GM23248 (cell line): ENCODE data around the gene HSFX1. TPM values are rescaled to one million over a fixed set of nuclear protein-coding genes. Genes with fewer than 3 reads are reported as not detected.
"Not testable (repeated sequence)": the region's sequence is repeated elsewhere in the genome, so short reads cannot be mapped to it uniquely, and the experiment has no call there.

Experiments
- DNase-seq: peaks from one replicate; pipeline ENCODE4 v3.0.0-alpha.2; 2015
- H2AFZ ChIP-seq: fragments of 200-600 bp; sonication (generic); 2 replicates; pipeline ENCODE4 v1.6.1; 2016; ENCODE audit warnings: antibody characterized with exemption
- H3F3A ChIP-seq: fragments of 200-600 bp; sonication (generic); 2 replicates; pipeline ENCODE4 v1.6.1; 2016; ENCODE audit warnings: mild to moderate bottlenecking, antibody characterized with exemption, mixed run types; ENCODE audit not compliant: insufficient read depth
- H3K27ac ChIP-seq: fragments of 200-600 bp; sonication (generic); 2 replicates; pipeline ENCODE4 v1.5.1; 2016; ENCODE audit warnings: mild to moderate bottlenecking
- H3K27me3 ChIP-seq: fragments of 200-600 bp; sonication (generic); replicated peaks from 2 replicates; pipeline ENCODE4 v1.6.1; 2016; ENCODE audit warnings: mild to moderate bottlenecking; ENCODE audit not compliant: insufficient read depth
- H3K36me3 ChIP-seq: fragments of 200-600 bp; sonication (generic); 2 replicates; pipeline ENCODE4 v1.6.1; 2016; ENCODE audit warnings: low read depth, mild to moderate bottlenecking
- H3K4me1 ChIP-seq: fragments of 200-600 bp; sonication (generic); 2 replicates; pipeline ENCODE4 v1.6.1; 2016; ENCODE audit warnings: mild to moderate bottlenecking; ENCODE audit not compliant: insufficient read depth
- H3K4me2 ChIP-seq: fragments of 200-600 bp; sonication (generic); one replicate; pipeline ENCODE4 v1.6.1; 2016; ENCODE audit warnings: mild to moderate bottlenecking; ENCODE audit not compliant: unreplicated experiment
- H3K4me3 ChIP-seq: fragments of 200-600 bp; sonication (generic); 2 replicates; pipeline ENCODE4 v1.5.1; 2016; ENCODE audit warnings: mild to moderate bottlenecking
- H3K79me2 ChIP-seq: fragments of 200-600 bp; sonication (generic); 2 replicates; pipeline ENCODE4 v1.6.1; 2016; ENCODE audit warnings: mild to moderate bottlenecking; ENCODE audit not compliant: insufficient read depth
- H3K9ac ChIP-seq: fragments of 200-600 bp; sonication (generic); 2 replicates; pipeline ENCODE4 v1.6.1; 2016; ENCODE audit warnings: mild to moderate bottlenecking
- H3K9me2 ChIP-seq: fragments of 200-600 bp; sonication (generic); 2 replicates; pipeline ENCODE4 v1.6.1; 2016; ENCODE audit warnings: mixed run types, mild to moderate bottlenecking, moderate library complexity; ENCODE audit not compliant: insufficient read depth
- H3K9me3 ChIP-seq: fragments of 200-600 bp; sonication (generic); one replicate; pipeline ENCODE4 v1.6.1; 2017; ENCODE audit warnings: low read depth
- H4K20me1 ChIP-seq: fragments of 200-600 bp; sonication (generic); 2 replicates; pipeline ENCODE4 v1.6.0; 2016; ENCODE audit not compliant: insufficient read depth
- EZH2 ChIP-seq: fragments of 200-600 bp; sonication (generic); IDR thresholded peaks from 2 replicates; pipeline ENCODE4 v1.6.1; 2018; ENCODE audit warnings: antibody characterized with exemption, mild to moderate bottlenecking; ENCODE audit not compliant: insufficient read depth, poor library complexity, severe bottlenecking
- EZH2phosphoT487 ChIP-seq: fragments of 200-600 bp; sonication (generic); IDR thresholded peaks from 2 replicates; pipeline ENCODE4 v1.6.1; 2018; ENCODE audit warnings: antibody characterized with exemption, moderate library complexity, mild to moderate bottlenecking, low read depth; ENCODE audit not compliant: insufficient read depth
- WGBS, 2 experiments: methylation state at CpG; one replicate each; pipeline ENCODE4 v1.1.6; 2015 to 2017; ENCODE audit warnings: low lambda C conversion rate in 2 of 2, low coverage in 1 of 2; ENCODE audit errors: missing lambda C conversion rate in 2 of 2; 5-methylcytosine and 5-hydroxymethylcytosine counted together
- in situ Hi-C: fragments of 300-500 bp; cut with MboI; formaldehyde crosslinking; loops from 2 replicates; pipeline ENCODE4 v1.15.0; 2020
- polyA plus RNA-seq: library from polyadenylated mRNA; unstranded; fragments of >200 nt; fragmentation: Nextera tagmentation; extraction: Ambion mirVana; gene quantifications from 2 replicates; pipeline ENCODE4 v1.2.1, GENCODE V29; 2016
- total RNA-seq: library from RNA; depleted of rRNA; stranded (reverse); fragments of >200 nt; shearing (Covaris generic); gene quantifications from 2 replicates; pipeline ENCODE4 v1.2.3, GENCODE V29; 2014; rRNA removed

The HSFX1 gene
- total RNA-seq = 0.25 and 0.65 TPM in 2 replicates
- polyA plus RNA-seq = 0.09 TPM in 1 of 2 replicates, not detected in the other

GRCh38 chrX:149773768-149774167 lies at the start of gene HSFX1:
Gene HSFX1, plus strand, starts transcription at chrX:149774068. Its CDS starts 614 bp downstream, at chrX:149774682.
- H3K9ac ChIP-seq, H3K9me3 ChIP-seq, DNase-seq, H3K36me3 ChIP-seq, H3K27ac ChIP-seq, H3K27me3 ChIP-seq, H4K20me1 ChIP-seq, H3K4me2 ChIP-seq, H3K79me2 ChIP-seq, H3K9me2 ChIP-seq, H3K4me1 ChIP-seq, H3F3A ChIP-seq, H3K4me3 ChIP-seq, H2AFZ ChIP-seq, in situ Hi-C loops: not testable (repeated sequence)
- WGBS, 2 experiments = no CpG with 5 or more reads among the region's 17 CpGs

- H3K9me3 ChIP-seq, H3K9me2 ChIP-seq, H3K4me1 ChIP-seq, H3K4me3 ChIP-seq, H3K9ac ChIP-seq, H2AFZ ChIP-seq, H3K27ac ChIP-seq, H3K27me3 ChIP-seq, DNase-seq, H3K4me2 ChIP-seq, H4K20me1 ChIP-seq, H3K79me2 ChIP-seq, in situ Hi-C loops, H3F3A ChIP-seq, H3K36me3 ChIP-seq: not testable (repeated sequence)
- no CpG with 5 or more reads among the region's 7 CpGs for WGBS, 2 experiments
Measured at GRCh38 chrX:149727308-149727707, 46.6 kb upstream of the HSFX1 start.

GRCh38 chrX:149742269-149742668 lies 31.6 kb upstream of the HSFX1 start:
- H3K4me3 ChIP-seq, H4K20me1 ChIP-seq, H3K9ac ChIP-seq, H3K79me2 ChIP-seq, in situ Hi-C loops, H3K27me3 ChIP-seq, H3K27ac ChIP-seq, H3K9me3 ChIP-seq, DNase-seq, H3K4me1 ChIP-seq, H3K4me2 ChIP-seq, H2AFZ ChIP-seq, H3K9me2 ChIP-seq, H3K36me3 ChIP-seq, H3F3A ChIP-seq: not testable (repeated sequence)
- WGBS, 2 experiments = no CpG with 5 or more reads among the region's 6 CpGs

GRCh38 chrX:149746390-149747007 lies 27.4 kb upstream of the HSFX1 start:
- H3K9ac ChIP-seq, H3F3A ChIP-seq, H3K9me3 ChIP-seq, H3K4me1 ChIP-seq, H2AFZ ChIP-seq, in situ Hi-C loops, H3K36me3 ChIP-seq, H3K27ac ChIP-seq, H3K4me3 ChIP-seq, H3K79me2 ChIP-seq, H3K9me2 ChIP-seq, H3K4me2 ChIP-seq, H4K20me1 ChIP-seq, H3K27me3 ChIP-seq, DNase-seq: not testable (repeated sequence)
- 20% methylated on average over 2 of the region's 6 CpGs; no CpG with 5 or more reads in 1 of the 2 experiments for WGBS, 2 experiments

GRCh38 chrX:149757206-149758067 lies 16.4 kb upstream of the HSFX1 start:
- Histone ChIP-seq H3K9ac (no peak overlapping the region), H3K27ac (no peak overlapping the region), H3K36me3 (no peaks in the 10 kb centered on the region), H3K79me2 (no peaks in the 10 kb centered on the region), H3F3A (no peaks in the 10 kb centered on the region), H3K9me3 (no peaks in the 10 kb centered on the region), H3K4me1 (no peaks in the 10 kb centered on the region), H3K27me3 (no peaks in the 10 kb centered on the region), H3K4me3 (no peak overlapping the region), H3K4me2 (no peak overlapping the region), H2AFZ (no peak overlapping the region), H4K20me1 (no peaks in the 10 kb centered on the region), H3K9me2 (no peaks in the 10 kb centered on the region)
- 40 to 42% methylated on average over 4 to 8 of the region's 8 CpGs for WGBS, 2 experiments
- DNase-seq = no peak
- TF ChIP-seq EZH2 = no peak
- TF ChIP-seq EZH2phosphoT487 = no peak
- in situ Hi-C loops = no loop called here
